Testis (tissue), 3 donors: ENCODE measurements around the gene OXNAD1. TPM values are rescaled to one million over a fixed set of nuclear protein-coding genes. Genes with fewer than 3 reads are reported as not detected.

Experiments used
- DNase-seq: peaks from one replicate; pipeline ENCODE4 v3.0.0-alpha.2; 2019
- H3K27ac ChIP-seq, 2 donors: fragments of 200-600 bp; sonication (generic); one replicate each; pipeline ENCODE4 v1.5.1; 2019
- H3K27me3 ChIP-seq: fragments of 200-600 bp; sonication (generic); one replicate; pipeline ENCODE4 v1.5.1; 2019
- H3K36me3 ChIP-seq: fragments of 200-600 bp; sonication (generic); one replicate; pipeline ENCODE4 v1.5.1; 2017; ENCODE audit warnings: low read depth; ENCODE audit errors: missing control alignments
- H3K4me1 ChIP-seq: fragments of 200-600 bp; sonication (generic); one replicate; pipeline ENCODE4 v1.5.1; 2019
- H3K4me3 ChIP-seq, 2 donors: fragments of 200-600 bp; sonication (generic); one replicate each; pipeline ENCODE4 v1.5.1; 2017 to 2019
- H3K9me3 ChIP-seq: fragments of 200-600 bp; sonication (generic); one replicate; pipeline ENCODE4 v1.5.1; 2017
- CTCF ChIP-seq, 3 experiments: fragments of 450-650 bp in 2 of 3; fragments of 200-600 bp in 1 of 3; sonication (generic) in 1 of 3; IDR thresholded peaks; one replicate each; pipeline ENCODE4 v1.5.1; 2016 to 2019; ENCODE audit warnings: antibody characterized with exemption in 3 of 3, mild to moderate bottlenecking in 2 of 3, moderate library complexity in 1 of 3
- POLR2A ChIP-seq: fragments of 450-650 bp; IDR thresholded peaks from one replicate; pipeline ENCODE4 v1.6.1; 2017; ENCODE audit warnings: antibody characterized with exemption, mild to moderate bottlenecking, moderate library complexity
- WGBS, 2 donors: methylation state at CpG; one replicate each; pipeline ENCODE4 v1.1.5; 2018; 5-methylcytosine and 5-hydroxymethylcytosine counted together
- intact Hi-C: fragments of 100-400 bp; cut with DNase I; formaldehyde crosslinking; loops from one replicate; pipeline ENCODE4 v1.15.1; 2023; ENCODE audit warnings: low total_unique reads
- polyA plus RNA-seq: library from polyadenylated mRNA; stranded (reverse); fragments of 350-450 nt; fragmentation: Illumina TruSeq; extraction: RNeasy Lipid Tissue Mini Kit (QIAGEN cat#74804); gene quantifications from one replicate; pipeline ENCODE4 v1.2.3, GENCODE V29; 2014; ENCODE audit warnings: low read depth, low replicate concordance; ENCODE audit not compliant: insufficient read depth
- total RNA-seq, 2 donors: library from RNA; depleted of rRNA; stranded (reverse); fragments of >200 nt; gene quantifications; one replicate each; pipeline ENCODE4 v1.2.3, GENCODE V29; 2016

OXNAD1 gene
- total and polyA plus RNA-seq, 3 donors from 2014 or later = 11.8 to 31.2 (median 27.3) TPM

DNA sequence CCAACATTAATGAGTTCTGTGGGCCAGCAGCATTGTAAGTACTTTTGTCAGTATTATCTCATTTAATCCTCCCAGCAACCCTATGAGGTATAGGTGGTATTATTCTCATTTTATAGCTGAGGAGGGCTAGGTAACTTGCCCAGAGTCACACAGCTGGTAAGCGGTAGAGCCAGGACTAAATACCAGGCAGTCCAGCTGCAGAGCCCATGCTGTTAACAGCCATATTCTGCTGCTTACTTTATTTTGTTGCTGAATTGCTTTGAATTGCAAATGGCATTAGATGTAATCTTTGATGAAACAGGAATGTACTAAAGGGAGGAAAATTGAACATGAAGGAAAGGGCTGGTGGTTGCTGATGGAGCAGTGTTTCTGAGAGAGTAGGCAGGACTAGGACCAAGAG, 19.6 kb downstream of the OXNAD1 start:
- Histone ChIP-seq H3K27ac (no peak overlapping the region), H3K4me3 (no peak overlapping the region), H3K27me3 (no peaks in the 10 kb centered on the region), H3K36me3 (no peaks in the 10 kb centered on the region), H3K4me1 (no peaks in the 10 kb centered on the region), H3K9me3 (no peaks in the 10 kb centered on the region)
- intact Hi-C loops = loop anchor here (10.0 kb wide), 1 partner anchor 260 kb away; no protein-coding TSS in a partner anchor
- no peak for DNase-seq
- TF ChIP-seq CTCF (IDR thresholded peaks at IDR 0.05) (no peak), POLR2A (no peak)
- 95 to 100% methylated on average over 1 of the region's 1 CpG for WGBS, 2 donors

GRCh38 chr3:16286161-16286560, 21.1 kb downstream of the OXNAD1 start:
- 88 to 97% methylated on average over 3 of the region's 3 CpGs for WGBS, 2 donors
- H3K36me3 ChIP-seq = no peaks in the 10 kb centered on the region
- no peak for DNase-seq
- no peaks in the 10 kb centered on the region for H3K27me3 ChIP-seq
- no peaks in the 10 kb centered on the region for H3K4me1 ChIP-seq
- H3K9me3 ChIP-seq = no peaks in the 10 kb centered on the region
- H3K27ac ChIP-seq = no peak overlapping the region
- intact Hi-C loops = loop anchor here (10.0 kb wide), 1 partner anchor 259 kb away; no protein-coding TSS in a partner anchor
- no peak for TF ChIP-seq POLR2A
- no peak for TF ChIP-seq CTCF (IDR thresholded peaks at IDR 0.05)
- no peak overlapping the region for H3K4me3 ChIP-seq

DNA sequence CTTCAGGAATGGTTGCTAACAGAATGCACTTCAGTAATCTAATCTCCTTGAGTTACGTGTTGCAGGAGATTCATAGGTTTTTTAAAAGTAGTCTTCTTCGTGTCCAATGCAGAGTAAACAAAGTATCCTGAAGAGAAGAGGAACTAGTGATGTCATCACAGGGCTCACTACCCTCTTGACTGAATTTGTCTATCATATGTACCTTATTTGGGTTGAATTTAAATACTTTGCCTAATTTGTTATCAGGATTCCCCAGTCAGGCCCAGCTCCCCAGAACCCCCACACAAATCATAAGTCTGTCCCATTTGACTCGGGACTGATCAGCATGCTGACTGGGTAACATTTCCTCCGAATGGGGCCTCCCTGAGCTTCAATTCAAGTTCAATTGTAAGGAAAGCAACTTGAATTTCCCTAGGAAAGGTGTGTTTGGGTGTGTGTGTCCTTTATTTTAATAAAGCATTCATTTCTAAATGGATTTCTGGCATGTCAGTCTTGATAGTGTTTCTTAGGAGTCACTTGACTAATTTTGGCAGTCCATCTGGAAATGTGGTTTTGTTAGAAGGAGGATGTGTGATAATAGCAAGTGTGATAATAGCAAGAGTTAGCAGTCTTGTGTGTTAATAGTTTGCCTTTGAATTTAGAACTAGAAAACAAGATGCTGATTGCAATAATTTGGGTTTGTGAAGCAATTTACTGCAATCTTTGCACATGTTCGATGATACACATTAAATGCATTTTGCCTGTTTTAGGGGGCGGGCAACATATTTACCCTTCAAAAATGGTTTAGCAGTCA, 21.9 kb downstream of the OXNAD1 start:
- TF ChIP-seq CTCF (IDR thresholded peaks at IDR 0.05) (no peak), POLR2A (no peak)
- Histone ChIP-seq H3K9me3 (no peaks in the 10 kb centered on the region), H3K27ac (no peak overlapping the region), H3K4me3 (no peak overlapping the region), H3K27me3 (no peaks in the 10 kb centered on the region), H3K36me3 (no peaks in the 10 kb centered on the region), H3K4me1 (no peaks in the 10 kb centered on the region)
- no peak for DNase-seq
- WGBS, 2 donors = 66 to 78% methylated on average over 6 of the region's 6 CpGs
- intact Hi-C loops = loop anchor here (10.0 kb wide), 1 partner anchor 258 kb away; no protein-coding TSS in a partner anchor

GRCh38 chr3:16288664-16289063, 23.7 kb downstream of the OXNAD1 start:
- H3K36me3 ChIP-seq = no peaks in the 10 kb centered on the region
- TF ChIP-seq CTCF (IDR thresholded peaks at IDR 0.05) (no peak), POLR2A (no peak)
- H3K9me3 ChIP-seq = no peaks in the 10 kb centered on the region
- intact Hi-C loops = loop anchor here (10.0 kb wide), 1 partner anchor 256 kb away; no protein-coding TSS in a partner anchor
- H3K27ac ChIP-seq = no peak overlapping the region
- H3K4me3 ChIP-seq = no peak overlapping the region
- no peaks in the 10 kb centered on the region for H3K4me1 ChIP-seq
- H3K27me3 ChIP-seq = no peaks in the 10 kb centered on the region
- WGBS, 2 donors = 96 to 100% methylated on average over 1 of the region's 1 CpG
- no peak for DNase-seq
